GM04503 (cell line): ENCODE data around the gene PNPLA1.

Experiments used
- DNase-seq: peaks from one replicate; pipeline ENCODE4 v3.0.0-alpha.2; 2012; ENCODE audit warnings: low read depth

The PNPLA1 gene

DNA sequence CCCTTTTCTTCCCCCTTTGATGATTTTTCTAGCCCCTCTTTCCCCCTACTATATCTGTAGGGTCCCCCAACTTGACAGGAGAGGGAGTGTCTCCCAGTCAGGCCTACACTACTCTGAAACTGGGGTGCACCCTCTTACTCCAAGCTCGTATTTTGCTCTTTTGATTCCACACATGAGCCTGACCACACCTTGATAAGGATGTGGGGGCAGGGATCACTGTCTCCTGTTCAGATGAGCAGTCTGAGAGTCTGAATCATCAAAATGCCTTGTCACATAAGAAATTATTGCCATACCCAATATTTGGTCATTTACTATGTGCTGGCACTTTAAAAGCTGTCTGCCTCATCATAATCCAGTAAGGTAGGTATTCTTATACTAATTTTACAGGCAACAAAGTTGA lies 15.9 kb downstream of the PNPLA1 start:
- DNase-seq, result no peak

DNA sequence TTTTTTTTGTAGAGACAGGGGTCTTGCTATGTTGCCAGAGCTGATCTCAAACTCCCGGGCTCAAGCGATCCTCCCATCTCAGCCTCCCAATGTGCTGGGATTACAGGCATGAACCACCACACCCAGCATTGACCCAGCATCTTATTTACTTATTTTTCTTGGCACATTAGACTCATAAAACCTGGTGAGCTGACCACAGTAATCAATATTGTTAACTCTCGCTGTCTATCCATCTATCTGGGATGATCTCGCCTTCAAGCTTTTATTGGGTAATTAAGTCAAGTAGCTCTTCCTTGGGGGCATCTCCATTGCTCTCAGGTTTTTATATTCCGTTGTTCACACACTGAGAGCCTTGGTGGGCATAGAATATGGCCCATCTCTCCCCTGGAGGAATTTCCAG lies 17.0 kb downstream of the PNPLA1 start:
- no peak for DNase-seq

DNA sequence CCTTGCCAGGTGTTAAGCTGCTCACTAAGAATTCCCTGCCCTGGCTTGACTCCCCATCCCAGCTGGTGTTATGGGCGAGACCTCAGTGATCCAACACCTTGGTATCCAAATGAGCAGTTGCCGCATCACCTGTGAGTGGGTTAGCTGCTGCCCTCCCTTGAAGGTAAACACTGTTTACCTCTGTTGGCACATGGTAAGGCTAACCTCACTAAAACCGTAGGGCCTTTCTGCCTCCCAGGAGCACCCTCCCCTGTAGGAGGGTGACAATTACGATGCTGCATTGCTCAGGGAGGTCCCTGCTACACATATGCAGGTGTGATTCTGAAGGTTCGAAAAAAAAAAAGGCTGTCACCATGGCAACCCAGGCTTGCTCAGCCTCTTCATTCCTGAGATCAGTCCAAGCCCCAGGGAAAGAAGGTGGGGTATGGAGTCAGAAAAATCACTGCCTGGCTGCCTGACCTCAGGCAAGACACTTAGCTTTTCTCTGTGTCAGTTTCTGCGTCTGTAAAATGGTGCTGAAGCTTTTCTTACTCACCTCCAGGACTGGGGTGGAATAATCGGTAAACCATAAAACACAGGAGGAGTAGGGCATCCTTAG lies 19.5 kb downstream of the PNPLA1 start:
- DNase-seq, result no peak

DNA sequence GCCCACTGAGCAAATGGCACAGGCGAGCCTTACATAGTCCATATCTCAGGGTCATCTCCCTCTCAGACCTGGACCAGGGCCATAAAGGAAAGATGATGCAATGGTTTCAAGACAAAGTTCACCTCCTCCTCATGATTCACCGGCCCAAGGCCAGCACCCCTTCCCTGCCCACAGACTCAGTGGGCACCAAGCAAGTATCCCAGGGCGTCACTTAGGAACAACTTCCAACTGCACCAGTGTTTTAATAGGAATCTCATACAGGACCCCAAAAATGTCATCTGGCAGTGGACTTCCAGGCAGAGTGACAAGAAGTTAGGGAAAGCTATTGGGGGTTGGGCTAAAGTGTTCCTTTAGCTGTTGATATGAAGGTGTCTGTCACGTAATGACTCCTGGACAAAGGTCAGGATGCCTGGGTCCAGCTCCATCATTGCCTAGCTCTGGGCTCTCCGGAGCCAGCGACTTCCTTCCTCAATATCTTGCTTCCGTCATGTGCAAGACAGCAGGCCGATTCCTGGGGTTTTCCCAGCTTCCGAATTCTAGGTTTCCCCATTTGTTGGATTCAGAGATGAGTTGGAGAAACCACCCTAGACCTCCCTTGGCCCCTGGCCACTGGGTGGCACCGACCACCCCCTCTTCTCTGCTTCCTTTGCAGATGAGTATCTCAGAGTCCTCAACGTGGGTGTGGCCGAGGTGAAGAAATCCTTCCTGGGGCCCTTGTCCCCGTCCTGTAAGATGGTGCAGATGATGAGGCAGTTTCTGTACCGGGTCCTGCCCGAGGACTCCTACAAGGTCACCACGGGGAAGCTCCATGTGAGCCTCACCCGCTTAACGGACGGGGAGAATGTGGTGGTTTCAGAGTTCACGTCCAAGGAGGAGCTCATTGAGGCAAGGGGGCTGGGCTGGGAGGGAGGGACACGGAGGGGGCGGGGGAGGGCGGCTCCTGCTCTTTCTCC lies 21.1 kb downstream of the PNPLA1 start:
- no peak for DNase-seq

DNA sequence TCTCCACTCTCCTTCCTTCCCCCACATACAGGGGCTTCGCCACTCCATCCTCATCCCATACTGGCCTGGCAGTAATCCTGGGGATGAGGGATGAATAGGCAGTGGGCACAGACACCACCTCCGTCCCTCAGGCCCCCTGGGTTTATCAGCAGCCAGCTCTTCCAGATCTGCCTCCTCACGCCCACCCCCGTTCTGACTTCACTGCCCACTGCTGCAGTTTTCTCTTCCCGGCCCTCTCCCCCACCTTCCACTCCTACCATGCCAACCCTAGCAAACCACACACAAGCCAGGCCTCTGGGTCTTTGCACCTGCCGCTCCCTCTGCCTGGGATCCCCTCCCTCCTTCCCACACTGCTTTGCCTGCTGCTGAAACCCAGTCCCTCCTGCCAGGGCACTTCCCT lies 22.3 kb downstream of the PNPLA1 start:
- no peak for DNase-seq

DNA sequence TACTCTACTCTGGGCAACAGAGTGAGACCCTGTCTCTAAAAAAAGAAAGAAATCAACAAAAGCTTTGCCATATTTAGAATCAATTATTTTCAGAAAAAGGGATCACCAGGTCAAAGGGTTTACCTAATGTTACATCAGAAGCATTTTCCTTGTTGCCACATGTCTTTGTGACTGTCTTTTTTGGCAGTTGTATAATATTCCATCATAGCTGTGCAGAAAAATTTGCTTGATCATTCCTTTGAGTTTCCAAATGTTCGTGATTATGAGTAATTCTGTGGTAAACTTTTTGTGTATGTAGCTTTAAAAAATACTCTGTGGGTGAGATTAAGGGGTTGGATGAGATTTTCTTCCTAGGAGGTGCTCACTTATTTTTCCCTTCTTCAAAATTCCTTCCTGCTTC lies 26.4 kb downstream of the PNPLA1 start:
- peak; percentile 33 for DNase-seq

DNA sequence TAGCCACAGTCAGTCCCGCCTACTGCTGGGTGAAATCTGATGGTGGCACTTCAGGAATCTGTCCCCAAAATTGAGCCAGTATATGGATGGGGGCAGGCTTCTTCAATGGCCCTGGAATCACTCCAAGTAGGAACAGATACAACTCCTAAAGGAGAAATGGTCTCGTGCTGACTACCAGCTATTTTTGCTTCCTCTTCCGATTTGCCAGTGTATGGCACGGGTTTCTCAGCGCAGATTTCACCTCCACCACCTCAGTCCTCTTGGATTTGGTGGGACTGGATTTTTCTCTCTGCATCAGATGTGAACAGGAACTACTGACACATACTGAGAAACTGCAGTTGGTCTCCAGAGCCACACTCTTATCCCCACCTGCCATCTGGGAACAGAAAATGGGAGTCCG lies 27.2 kb downstream of the PNPLA1 start:
- DNase-seq, result no peak

DNA sequence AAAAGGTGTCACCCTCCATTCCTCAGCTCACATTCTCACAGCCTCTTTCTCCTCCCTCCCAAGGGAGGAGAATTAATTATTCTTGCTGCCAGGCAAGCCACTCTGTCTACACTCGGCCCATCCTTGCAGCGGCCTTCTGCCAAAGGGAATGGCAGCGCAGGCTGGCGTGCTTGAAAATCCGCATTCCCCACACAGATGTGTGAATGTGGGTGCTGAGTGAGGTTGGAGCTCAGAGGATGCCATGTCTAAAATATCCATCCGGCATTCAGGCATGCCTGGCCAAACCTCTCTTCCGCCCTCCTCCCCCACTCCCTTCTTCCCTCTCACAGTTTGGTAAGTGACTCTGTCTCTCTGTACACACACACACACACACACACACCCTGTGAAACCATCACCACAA lies 27.7 kb downstream of the PNPLA1 start:
- no peak for DNase-seq

DNA sequence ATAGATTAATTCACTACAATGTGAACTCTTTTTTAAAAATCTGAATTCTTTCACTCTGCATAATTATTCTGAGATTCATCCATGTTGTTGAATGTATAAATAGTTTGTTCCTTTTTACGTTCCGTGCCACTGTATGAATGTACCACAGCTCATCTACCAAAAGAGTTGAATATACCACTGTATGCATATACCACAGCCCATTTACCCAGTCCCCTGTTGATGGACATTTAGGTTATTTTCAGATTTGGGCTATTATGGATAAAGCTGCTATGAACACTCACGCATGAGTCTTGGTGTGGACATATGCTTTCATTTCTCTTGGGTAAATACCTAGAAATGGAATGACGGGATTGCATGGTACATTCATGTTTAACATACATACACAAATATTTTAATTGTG lies 28.2 kb downstream of the PNPLA1 start:
- no peak for DNase-seq

DNA sequence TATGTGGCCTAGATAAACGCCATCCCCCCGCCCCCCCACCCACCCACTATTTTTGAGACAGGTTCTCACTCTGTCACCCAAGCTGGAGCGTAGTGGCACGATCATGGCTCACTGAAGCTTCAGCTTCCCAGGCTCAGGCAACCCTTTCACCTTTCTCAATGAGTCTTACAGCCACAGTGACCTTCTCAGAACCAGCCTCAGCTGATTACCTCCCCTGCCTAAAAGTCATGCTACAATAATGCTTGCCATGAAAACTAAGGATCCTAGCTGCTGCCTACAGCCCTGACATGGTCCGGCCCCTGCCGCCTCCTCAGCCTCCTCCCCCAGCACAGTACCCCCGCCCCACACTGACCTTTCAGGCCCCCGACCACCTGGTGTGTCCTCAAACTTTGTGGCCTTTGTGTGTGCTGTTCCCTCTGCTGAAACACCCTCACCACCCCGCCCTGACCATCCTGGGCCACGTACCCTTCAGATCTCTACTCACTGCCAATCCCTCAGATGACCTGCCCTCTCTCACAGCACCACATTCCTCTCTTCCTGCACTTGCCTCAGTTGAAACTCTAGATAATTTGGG lies 31.3 kb downstream of the PNPLA1 start:
- no peak for DNase-seq

DNA sequence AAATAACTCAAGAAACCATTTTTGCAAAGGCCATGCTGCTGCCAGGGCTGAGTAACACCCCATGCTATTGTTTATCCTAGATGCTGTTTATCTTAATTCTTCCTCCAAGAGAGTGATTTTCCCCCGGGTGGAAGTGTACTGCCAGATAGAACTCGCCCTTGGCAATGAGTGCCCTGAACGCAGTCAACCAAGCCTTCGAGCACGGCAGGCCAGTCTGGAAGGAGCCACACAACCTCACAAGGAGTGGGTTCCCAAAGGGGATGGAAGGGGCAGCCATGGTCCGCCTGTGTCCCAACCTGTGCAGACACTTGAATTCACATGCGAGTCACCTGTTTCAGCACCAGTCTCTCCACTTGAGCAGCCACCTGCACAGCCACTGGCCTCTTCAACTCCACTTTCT lies 31.9 kb downstream of the PNPLA1 start:
- DNase-seq, result no peak

DNA sequence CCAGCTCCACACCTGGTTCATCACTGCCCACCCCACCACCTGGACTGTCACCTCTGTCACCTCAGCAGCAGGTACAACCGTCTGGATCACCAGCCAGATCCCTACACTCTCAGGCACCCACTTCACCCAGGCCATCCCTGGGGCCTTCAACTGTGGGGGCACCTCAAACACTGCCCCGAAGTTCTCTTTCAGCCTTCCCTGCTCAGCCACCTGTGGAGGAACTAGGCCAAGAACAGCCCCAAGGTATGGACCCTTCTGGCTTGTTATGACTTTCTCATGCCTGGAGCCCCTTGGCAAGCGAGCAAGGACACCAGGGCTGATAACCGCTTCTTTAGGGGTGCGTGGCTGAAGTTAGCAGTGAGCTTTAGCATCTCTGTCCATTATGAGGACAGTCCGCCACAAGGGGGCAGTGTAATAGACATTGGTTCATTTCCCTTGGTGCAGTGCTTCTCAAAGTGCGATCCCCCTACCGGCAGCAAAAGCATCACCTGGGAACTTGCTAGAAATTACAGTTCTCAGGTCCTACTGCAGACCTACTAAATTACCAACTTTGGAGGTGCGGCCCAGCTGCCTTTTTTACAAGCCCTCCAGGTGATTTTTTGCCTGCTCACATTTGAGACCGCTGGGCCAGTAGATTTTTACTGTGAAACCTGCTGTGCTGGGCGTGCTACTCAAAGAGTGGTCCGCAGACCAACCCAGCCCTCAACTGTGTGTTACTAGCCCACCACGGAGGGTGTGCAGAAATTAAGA lies 32.5 kb downstream of the PNPLA1 start:
- DNase-seq, result no peak

DNA sequence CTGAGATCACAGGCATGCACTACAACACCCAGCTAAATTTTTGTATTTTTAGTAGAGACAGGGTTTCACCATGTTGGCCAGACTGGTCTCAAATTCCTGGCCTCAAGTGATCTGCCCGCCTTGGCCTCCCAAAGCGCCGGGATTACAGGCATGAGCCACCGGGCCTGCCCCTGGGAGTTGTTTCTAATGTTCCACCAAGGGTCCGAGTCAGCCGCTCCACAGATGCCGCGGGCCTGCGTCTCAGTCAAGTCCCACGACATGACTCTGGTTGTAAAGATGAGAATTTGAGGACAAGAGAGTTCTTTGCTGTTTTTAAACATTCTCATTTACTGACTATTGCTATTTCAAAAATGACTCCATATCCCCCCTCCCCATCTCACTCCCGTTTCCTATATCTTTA lies 36.0 kb downstream of the PNPLA1 start:
- no peak for DNase-seq

DNA sequence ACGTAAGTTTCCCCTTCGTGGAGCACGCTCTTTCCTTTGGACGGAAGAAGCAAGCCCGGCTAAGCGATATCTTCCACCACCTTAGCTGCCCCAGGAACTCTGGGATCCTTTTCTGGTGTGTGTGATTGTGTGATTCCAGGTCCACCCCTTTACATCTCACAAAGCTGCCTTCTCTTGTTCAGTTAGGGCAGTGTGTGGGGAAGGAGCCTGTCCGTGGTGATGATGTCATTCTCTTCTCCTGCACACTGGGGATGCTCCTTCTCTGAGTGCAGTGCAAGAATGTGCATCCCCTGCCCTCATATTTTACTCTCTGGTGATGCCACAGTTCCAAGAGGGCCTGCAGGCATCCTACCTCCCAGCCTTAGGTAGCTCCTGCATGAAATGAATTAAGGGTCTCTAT lies 36.5 kb downstream of the PNPLA1 start:
- DNase-seq, result no peak

DNA sequence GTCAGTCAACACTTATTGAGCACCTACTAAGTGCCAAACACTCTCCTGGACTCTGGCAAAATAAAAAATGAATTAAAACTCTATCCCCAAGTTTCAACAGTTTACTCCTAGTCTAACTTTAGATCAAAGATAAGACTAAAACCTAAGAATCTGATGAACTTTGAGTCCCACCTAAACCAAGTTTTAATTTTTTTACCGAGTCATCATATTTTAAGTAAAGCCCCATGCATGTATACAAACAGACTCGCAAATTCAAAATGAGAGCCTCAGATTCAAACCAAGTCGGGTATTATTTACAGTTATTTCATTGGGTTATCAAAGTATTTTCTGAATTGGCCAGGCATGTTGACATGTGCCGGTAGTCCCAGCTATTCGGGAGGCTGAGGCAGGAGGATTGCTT lies 38.7 kb downstream of the PNPLA1 start:
- no peak for DNase-seq

DNA sequence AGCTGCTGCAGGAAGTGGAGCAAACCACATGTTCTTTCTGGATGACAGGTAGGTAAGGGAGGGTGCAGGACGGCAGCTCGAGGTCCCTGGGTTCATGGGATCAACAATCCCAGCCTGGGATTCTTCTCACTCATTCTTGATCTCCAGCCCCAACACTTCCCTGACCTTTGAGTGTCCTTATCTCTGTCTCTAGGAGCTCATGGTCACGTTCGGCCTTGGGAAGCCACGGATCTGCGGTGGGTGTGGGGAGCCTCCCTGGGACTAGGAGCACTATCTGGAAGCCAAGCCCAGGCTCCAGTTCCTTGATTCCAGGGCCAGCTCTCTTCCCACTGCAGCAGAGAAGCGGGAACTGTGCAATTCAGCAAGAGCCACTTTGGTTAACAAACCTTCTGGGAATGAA lies 39.3 kb downstream of the PNPLA1 start:
- no peak for DNase-seq

DNA sequence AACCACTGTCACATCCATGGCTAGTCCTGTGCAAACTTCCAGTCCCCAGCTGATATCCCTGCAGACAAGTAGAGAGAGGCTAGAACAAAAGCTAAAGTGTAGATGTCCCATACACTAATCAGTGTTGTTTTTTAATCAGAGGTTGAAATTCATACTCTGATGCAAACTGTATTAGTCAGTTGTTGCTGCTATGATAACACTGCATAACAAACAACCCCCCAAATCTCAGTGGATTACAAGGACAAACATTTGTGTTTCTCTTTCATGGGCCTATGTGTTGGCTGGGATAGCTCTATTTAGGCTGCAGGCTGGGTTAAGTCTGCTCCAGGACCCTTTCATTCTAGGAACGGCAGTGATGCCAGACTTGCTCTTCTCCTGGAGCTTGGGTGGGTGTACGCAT lies 40.0 kb downstream of the PNPLA1 start:
- DNase-seq, result no peak

DNA sequence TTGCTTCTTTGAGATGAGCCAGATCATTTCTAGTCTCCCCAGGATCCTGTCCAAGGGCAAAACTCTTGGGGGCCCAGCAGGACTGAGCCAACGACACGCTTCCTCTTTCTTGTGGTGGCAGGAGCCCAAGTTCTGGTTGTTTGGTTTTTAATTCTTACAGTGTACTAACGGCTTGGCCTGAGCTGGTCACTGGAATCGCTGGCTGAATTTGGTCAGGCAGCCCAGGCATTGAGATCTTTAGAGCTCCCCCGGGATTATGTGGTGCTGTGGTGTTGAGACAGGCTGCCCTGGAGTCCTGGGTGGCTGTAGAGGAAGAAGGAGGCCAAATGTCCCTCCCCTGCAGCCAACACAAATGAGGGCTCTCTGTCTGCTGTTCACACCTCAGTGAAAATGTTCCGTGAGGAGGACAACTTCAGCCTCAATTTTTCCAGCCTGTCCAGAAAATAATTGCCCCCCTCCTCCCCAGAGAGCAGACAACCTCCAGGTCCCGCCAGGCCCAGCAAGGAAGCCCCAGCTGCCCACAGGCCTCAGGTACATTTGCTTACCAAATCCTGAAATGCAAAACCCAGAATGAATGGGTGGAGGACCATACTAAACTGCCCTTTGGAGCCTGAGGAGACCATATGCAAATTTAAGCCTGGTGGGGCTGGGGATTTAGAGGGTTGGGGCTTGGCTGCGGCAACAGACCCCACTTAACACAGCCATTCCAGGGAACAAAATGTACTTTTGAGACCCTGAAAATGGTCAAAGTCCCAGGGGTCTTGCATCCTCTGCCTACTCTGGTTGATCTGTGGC lies 43.2 kb downstream of the PNPLA1 start:
- DNase-seq, result no peak

DNA sequence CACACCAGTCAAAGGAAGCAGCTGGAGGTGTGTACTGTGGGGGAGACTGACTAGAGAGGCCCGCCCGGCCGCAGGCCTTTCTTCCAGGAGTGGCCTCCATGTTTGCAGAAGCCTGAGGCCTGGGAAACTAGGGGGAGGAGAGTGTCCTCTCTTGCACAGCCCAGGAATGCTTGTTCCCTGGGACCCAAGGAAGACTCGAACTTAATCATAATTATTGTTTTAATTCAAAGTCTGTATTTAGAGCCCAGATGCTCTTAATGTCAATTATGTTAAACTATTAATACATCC lies 43.7 kb downstream of the PNPLA1 start:
- DNase-seq, result no peak

DNA sequence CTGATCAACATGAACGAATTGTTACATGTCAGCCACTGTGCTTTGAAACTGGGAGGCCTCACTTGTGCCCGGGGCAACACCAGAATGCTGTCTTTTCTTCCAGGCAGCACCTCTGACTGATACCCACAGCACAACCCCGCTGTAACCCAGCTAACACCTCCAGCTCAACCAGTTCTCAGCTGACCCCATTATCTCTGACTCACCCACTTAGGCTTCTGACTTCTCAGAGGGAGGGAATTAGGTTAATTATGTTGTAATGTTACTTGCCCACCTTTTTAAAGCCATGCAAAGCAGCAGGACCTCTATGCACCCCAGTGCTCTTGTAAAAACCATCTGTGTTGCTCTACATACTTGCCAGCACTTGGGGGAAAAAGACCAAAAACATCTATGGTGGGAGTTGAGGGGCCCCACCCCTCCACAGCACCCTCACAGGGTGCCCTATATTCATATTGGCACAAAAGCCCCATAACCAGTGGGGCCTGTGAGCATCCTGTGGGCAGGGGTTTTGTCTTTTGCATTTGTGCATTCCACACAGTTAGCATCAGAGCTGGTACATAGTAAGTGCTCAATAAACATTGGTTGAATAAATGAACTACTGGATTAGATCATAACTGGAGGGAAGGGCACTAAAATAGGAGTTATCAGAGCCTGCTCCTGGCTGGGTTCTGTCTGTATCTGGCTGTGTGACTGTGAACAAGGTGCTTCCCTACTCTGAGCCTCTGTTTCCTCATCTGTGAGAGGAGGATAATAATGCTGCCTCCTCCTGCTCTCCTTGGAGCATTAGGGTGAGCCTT lies 44.6 kb downstream of the PNPLA1 start:
- DNase-seq, result no peak

DNA sequence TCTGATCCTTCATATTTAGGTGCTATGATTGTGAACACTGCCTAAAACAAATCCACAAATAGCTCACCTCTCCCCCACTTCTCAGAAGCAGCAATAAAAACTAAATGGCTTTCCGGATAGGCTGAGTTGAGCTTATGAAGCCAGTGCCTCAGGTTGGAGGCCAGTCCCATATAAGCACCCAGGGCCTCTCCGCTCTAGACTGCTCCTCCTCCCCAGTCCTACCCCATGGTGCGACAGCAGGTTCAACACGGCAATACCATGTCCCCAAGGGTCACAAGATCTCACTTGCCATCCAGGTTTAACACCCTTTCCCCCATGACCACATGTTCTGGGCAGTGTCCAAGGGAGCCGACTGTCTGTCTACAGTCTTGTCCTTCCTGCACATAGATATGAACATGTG lies 46.1 kb downstream of the PNPLA1 start:
- no peak for DNase-seq
